GM19025 (cell line): ENCODE data around the gene BBLN.

Experiments
- ATAC-seq: cut with Tn5 transposase; IDR thresholded peaks from one replicate; pipeline ENCODE4 v1.9.1; 2021; ENCODE audit warnings: mild to moderate bottlenecking, low read depth, moderate library complexity; ENCODE audit not compliant: unreplicated experiment

The BBLN gene

DNA sequence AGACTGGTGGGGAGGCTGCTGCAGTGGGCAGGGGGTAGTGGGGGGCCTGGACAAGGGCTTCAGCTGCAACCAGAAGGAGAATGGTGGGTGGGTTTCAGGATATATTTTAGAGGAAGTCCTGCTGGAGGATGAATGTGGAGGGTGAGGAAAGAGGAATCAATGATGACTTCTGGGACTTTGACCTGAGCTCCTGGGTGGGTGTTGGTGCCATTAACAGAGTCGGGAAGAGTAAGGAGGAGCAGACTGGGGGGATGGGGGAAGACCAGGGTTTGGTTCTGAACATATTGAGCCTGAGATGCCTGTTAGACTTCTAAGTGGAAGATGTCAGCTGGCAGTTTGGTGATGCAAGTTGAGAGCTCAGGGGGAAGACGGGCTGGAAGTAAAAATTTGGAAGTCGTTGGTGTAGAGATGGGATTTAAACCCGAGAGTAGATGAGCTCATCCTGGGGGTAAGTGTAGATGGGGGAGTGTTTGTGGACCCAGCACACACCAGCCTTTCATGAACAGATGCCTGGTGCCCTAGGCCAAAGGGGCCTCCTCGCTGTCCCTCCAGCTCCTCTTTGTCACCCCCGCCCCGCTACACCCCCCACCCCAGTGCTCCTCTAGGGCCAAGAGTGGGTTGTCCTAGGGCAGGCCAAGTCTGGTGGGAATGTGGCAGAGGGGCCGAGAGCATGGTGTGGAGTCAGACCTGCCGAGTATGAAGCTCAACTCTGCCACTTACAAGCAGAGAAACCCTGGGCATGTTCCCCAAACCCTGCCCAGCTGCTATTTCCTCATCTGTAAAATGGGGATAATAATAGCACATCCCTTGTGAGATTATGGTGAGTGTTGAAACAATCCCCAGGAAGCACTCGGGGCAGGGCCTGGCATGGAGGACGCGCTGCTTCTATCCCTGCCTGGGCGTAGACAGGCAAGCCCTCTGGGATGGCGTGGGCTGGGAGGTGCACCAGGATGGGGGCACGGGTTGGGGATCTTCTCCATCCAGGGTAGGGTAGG is 47.1 kb downstream of the BBLN start:
- no peak for ATAC-seq

DNA sequence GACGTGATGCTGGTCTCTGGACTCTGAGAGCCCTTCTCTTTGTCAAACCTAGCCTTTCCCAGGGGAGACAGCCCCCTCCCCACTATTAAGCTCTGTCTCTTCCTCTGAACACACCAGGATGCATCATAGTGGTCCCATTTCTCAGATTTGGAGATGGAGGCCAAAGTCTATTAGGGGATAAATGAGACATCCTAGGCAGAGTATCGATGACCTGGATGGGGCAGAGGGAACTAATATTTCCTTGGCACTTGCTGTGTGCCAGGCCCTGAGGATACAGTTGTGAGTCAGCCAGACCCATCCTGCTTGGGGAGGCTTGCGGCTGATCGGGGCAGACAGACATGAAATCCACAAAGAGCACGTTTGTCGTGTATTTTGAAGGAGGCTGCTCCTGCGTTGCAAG is 48.3 kb downstream of the BBLN start:
- ATAC-seq = no peak

GRCh38 chr9:128208946-128209669 is 49.0 kb downstream of the BBLN start:
- ATAC-seq = no peak

GRCh38 chr9:128211186-128211980 is 51.3 kb downstream of the BBLN start:
- ATAC-seq = no peak

- ATAC-seq = no peak
These were observed 51.9 kb downstream of the BBLN start for GRCh38 chr9:128211981-128212281.
